Motor neuron (in vitro differentiated cells): ENCODE measurements around the gene GIMAP1. TPM values are rescaled to one million over a fixed set of nuclear protein-coding genes. Genes with fewer than 3 reads are reported as not detected.
"Not testable (repeated sequence)": the region's sequence is repeated elsewhere in the genome, so short reads cannot be mapped to it uniquely, and the experiment has no call there.

Experiments
- ATAC-seq, 8 experiments: fragments of 200-7000 bp; cut with Tn5 transposase; replicated peaks in 6 of 8; 2 replicates each; pipeline ENCODE4 v1.8.0; 2021; ENCODE audit warnings: mild to moderate bottlenecking in 8 of 8, moderate library complexity in 8 of 8
- H3K27ac ChIP-seq, 2 donors: fragments of 250-450 bp; sonication (Bioruptor Pico); 2 replicates each; pipeline ENCODE4 v1.9.0; 2021; ENCODE audit warnings: antibody characterized with exemption in 2 of 2, mild to moderate bottlenecking in 2 of 2, moderate library complexity in 1 of 2
- H3K4me1 ChIP-seq, 2 donors: fragments of 250-450 bp; sonication (Bioruptor Pico); replicated peaks in 1 of 2; 2 replicates each; pipeline ENCODE4 v1.6.1; 2021; ENCODE audit warnings: antibody characterized with exemption in 2 of 2, mild to moderate bottlenecking in 2 of 2, moderate library complexity in 1 of 2
- H3K4me3 ChIP-seq, 5 donors: fragments of 250-450 bp; sonication (Bioruptor Pico); 2 replicates each; pipeline ENCODE4 v1.9.0; 2021; ENCODE audit warnings: antibody characterized with exemption in 5 of 5, mild to moderate bottlenecking in 5 of 5, moderate library complexity in 4 of 5
- WGBS, 10 experiments: fragments of 450-650 bp; shearing (Covaris generic); methylation state at CpG; one replicate each; pipeline ENCODE4 v1.0.0; 2022; 5-methylcytosine and 5-hydroxymethylcytosine counted together
- in situ Hi-C, 9 experiments: fragments of 400-800 bp; cut with MboI; loops; one replicate each; pipeline ENCODE4 v1.15.0; 2021; ENCODE audit warnings: low sequenced_read_pairs in 9 of 9, low pct_unique_long_range_greater_than_20kb in 2 of 9; ENCODE audit not compliant: unreplicated experiment in 9 of 9
- total RNA-seq, 8 experiments: library from RNA; unstranded; fragments of 300-600 nt; gene quantifications; 2 replicates each; pipeline versions ENCODE4 v1.2.3 to v1.2.4, GENCODE V29; 2022

Gene GIMAP1
- total RNA-seq: under 1 TPM in 4 of 8 experiments, not detected in 4; 0.04 to 0.59 (median 0.40) TPM

DNA sequence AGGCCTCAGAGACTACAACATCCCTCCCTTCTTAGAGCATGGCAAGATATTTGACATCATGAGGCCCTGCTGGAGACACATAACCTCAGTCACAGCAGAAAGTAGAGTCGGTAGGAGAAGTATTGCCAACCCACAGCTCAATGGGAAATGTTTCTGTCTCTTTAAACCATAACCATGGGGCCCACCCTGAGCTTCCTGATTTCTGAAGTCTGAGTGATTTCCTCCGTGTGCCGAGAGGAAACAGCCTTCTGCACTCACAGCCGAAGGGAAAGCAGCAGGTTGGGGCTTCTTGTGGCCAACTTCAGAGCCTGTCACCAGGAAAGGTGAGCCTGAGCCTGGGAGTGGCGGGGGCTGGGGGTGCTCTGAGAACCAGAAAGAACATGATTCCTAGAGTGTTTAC is at the start of gene GIMAP1:
Gene GIMAP1, plus strand, starts transcription at position 246 of the 400 bp plus-strand sequence. CDS start 2,435 bp downstream, outside the sequence.
- ATAC-seq: no peak
- 0 to 80% (median 58%) methylated on average over 1 to 4 of the region's 5 CpGs; no CpG with 5 or more reads in 3 of the 10 experiments for WGBS, 10 experiments
- in situ Hi-C loops: no loop called here
- Histone ChIP-seq H3K4me1 (no peaks in the 10 kb centered on the region), H3K4me3 (no peak within 1 kb of the TSS), H3K27ac (no peak within 1 kb of the TSS)

DNA sequence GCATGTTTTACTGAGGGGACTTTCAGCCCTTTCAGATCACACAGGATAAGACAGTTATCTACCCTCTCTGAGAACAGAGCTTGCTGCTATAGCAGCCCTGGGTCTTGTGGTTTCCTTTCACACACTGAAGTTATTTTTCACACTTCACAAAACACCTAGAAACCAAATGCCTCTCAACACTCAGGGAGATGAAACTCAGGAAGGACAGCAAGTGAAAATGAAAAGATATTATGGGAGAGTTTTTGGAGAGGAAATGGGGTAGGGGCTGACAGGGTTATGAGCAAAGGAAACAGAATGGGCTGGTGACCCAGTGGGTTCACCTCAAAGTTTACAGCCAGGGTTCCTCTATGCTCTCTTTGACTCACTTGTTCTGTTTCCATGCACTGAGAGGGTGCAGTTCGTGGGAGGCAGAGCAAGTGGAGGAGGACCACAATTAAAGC is 47.9 kb upstream of the GIMAP1 start:
- Histone ChIP-seq H3K4me1 (no peaks in the 10 kb centered on the region), H3K27ac (no peak overlapping the region), H3K4me3 (no peak overlapping the region)
- in situ Hi-C loops: no loop called here
- WGBS, 10 experiments: 0 to 20% (median 14%) methylated on average over 1 of the region's 1 CpG; no CpG with 5 or more reads in 4 of the 10 experiments
- ATAC-seq: no peak

DNA sequence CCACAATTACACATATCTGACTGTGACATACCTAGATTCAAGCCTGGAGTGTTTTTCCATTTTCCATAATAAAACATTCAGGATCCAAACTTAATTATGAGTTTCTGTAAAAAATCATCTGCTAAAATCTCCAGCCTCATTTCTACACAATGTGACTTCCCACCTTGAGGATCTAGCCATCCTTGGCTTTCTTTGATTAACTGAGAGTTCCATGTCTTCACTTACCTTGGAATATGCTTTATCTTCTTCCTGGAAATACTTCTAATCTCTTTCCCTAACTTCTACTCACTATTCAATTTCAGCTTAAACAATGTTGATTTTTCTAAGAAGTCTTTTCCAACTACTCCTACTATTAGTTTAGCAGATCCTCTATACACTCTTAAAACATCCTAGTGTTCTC is 47.4 kb upstream of the GIMAP1 start:
- Histone ChIP-seq H3K27ac (no peak overlapping the region), H3K4me1 (no peaks in the 10 kb centered on the region), H3K4me3 (no peak overlapping the region)
- in situ Hi-C loops: no loop called here
- ATAC-seq: no peak

DNA sequence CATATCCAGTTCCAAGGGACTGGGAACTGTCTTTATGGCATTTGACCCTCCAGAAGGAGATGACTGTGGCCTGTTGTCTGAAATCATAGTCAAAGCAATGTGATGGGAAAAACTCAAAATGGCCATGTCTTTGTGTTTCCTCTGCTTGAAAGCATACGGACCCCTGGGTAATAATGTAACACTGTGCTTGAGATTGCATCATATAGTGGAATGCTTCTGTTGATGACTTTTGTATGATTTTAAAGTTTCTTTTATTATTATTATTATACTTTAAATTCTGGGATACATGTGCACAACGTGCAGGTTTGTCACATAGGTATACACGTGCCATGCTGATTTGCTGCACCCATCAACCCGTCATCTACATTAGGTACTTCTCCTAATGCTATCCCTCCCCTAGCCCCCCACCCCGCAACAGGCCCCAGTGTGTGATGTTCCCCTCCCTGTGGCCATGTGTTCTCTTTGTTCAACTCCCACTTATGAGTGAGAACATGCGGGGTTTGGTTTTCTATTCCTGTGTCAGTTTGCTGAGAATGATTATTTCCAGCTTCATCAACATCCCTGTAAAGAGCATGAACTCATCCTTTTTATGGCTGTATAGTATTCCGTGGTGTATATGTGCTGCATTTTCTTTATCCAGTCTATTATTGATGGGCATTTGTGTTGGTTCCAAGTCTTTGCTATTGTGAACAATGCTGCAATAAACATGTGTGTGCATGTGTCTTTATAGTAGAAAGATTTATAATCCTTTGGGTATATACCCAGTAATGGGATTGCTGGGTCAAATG is 44.4 kb upstream of the GIMAP1 start:
- H3K4me1 ChIP-seq, in situ Hi-C loops, H3K4me3 ChIP-seq, H3K27ac ChIP-seq, ATAC-seq: not testable (repeated sequence)
- 0 to 92% (median 60%) methylated on average over 1 to 5 of the region's 7 CpGs; no CpG with 5 or more reads in 7 of the 10 experiments for WGBS, 10 experiments

DNA sequence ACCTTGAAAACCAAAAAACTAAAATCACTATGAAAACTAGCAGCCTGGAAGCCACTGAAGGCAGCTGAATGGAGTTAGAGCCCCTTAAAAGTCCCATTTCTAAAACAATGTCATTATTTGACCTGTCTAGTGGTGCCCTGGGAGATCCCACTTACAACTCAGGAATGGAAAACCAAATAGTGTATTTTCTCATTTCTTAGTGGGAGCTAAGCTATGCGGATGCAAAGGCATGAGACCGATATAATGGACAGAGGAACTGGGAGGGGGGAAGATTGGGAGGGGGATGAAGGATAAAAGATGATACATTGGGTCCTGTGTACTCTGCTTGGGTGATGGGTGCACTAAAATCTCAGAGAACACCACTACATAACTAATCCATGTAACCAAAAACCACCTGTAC is 40.7 kb upstream of the GIMAP1 start:
- peak in 1 of 8 experiments; percentile 27 for ATAC-seq
- in situ Hi-C loops: no loop called here
- 0 to 90% (median 52%) methylated on average over 1 to 2 of the region's 2 CpGs; no CpG with 5 or more reads in 4 of the 10 experiments for WGBS, 10 experiments
- Histone ChIP-seq H3K4me3 (no peak overlapping the region), H3K4me1 (no peaks in the 10 kb centered on the region), H3K27ac (no peak overlapping the region)

DNA sequence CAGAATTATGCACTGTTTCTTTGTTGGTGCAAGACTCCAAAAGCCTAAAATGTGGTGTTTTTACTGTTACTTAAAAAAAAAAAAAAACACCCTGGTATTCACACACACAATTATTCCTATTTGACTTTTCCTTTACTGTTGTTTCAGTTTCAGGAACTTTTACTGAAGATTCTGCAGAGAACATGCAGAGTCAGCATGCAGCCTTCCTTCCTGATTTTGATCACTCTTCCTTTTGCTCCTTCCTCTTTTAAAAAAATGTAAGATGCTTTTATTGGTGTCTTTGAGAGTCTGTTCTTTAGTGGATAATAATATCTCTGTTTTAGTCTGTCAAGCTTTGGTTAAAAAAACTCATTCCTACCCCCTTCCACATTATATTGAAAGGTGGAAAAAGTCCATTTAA is 40.1 kb upstream of the GIMAP1 start:
- H3K27ac ChIP-seq, in situ Hi-C loops, H3K4me1 ChIP-seq, ATAC-seq, H3K4me3 ChIP-seq: not testable (repeated sequence)

DNA sequence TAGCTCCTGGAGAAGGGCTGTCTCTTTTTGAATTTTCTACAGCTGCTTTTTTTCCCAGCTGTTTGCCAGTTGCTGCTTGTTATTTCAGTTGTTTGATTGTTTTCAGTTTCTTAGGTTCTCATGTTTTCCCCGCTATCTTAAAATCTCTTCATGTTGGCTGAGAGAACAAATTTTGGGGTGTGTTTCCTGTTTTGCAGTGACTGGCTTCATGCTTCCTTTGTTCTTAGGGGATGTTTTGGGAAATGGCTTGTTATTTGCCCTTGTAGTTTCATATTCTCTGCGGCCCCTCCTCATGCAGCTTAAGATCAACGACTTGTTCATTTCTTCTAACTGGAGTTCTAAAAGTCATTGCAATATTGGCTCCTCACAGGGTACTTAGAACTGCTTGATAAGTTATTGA is 39.6 kb upstream of the GIMAP1 start:
- H3K4me1 ChIP-seq, H3K27ac ChIP-seq, ATAC-seq, in situ Hi-C loops, H3K4me3 ChIP-seq: not testable (repeated sequence)
- 0 to 100% (median 60%) methylated on average over 1 to 3 of the region's 3 CpGs; no CpG with 5 or more reads in 2 of the 10 experiments for WGBS, 10 experiments

DNA sequence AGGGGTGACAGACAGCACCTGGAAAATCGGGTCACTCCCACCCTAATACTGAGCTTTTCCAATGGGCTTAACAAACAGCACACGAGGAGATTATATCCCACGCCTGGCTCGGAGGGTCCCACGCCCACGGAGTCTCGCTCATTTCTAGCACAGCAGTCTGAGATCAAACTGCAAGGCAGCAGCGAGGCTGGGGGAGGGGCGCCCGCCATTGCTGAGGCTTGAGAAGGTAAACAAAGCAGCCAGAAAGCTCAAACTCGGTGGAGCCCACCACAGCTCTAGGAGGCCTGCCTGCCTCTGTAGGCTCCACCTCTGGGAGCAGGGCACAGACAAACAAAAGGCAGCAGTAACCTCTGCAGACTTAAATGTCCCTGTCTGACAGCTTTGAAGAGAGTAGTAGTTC is 37.8 kb upstream of the GIMAP1 start:
- in situ Hi-C loops, H3K4me1 ChIP-seq, H3K4me3 ChIP-seq, H3K27ac ChIP-seq, ATAC-seq: not testable (repeated sequence)
- WGBS, 10 experiments: 80 to 92% (median 88%) methylated on average over 1 to 8 of the region's 11 CpGs; no CpG with 5 or more reads in 7 of the 10 experiments

DNA sequence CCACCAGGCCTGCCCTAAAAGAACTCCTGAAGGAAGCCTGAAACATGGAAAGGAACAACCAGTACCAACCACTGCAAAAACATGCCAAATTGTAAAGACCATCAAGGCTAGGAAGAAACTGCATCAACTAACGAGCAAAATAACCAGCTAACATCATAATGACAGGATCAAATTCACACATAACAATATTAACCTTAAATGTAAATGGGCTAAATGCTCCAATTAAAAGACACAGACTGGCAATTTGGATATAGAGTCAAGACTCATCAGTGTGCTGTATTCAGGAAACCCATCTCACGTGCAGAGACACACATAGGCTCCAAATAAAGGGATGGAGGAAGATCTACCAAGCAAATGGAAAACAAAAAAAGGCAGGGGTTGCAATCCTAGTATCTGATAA is 36.0 kb upstream of the GIMAP1 start:
- H3K4me1 ChIP-seq, in situ Hi-C loops, ATAC-seq, H3K4me3 ChIP-seq, H3K27ac ChIP-seq: not testable (repeated sequence)
- WGBS, 10 experiments: no CpG with 5 or more reads among the region's 2 CpGs

DNA sequence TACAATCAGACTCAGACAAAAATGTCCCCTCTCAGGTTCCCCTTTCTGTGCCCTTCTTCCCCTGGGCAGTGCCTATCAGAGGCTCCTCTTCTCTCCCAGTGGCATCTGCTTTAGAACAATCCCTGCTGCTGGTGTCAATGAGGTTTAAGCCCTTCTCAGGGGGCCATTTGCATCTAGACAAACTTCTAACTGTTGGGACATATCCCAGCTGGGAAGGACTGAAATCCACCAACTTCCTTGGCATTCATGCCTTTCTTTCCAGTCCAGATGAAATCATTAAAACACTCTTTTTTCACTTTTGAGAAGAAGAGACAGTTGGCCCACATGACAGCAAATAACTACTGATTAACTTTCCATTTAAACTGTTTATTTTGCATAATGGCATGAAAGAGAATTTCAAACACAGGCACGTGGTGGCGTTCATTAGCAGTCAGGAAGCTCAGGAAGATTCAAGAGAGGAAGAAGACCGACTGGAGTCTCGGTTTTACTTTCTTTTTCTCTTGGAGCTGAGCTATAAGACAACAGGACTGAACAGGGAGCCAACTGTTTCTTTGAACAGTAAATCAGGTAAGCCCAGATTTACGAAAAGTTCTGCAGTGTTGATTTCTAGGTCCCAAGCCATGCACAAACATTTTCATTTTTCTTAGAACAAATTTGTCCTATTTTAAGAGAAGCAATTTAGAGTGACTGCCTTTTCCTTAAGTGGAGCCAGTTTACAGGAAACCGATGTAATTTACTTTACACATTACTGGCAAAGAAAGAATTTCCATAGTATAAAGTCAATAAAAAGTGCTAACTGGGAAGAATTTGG is 31.0 kb upstream of the GIMAP1 start, which contains the start of gene GIMAP2:
Gene GIMAP2, plus strand, starts transcription at position 488 of the 811 bp plus-strand sequence. CDS start 1,354 bp downstream, outside the sequence.
- WGBS, 10 experiments: 0 to 52% (median 37%) methylated on average over 2 to 6 of the region's 6 CpGs
- Histone ChIP-seq H3K4me1 (no peaks in the 10 kb centered on the region), H3K4me3 (no peak within 1 kb of the TSS), H3K27ac (no peak within 1 kb of the TSS)
- in situ Hi-C loops: no loop called here
- ATAC-seq: peak in 3 of 8 experiments; percentile 63 to 93 (median 91)

DNA sequence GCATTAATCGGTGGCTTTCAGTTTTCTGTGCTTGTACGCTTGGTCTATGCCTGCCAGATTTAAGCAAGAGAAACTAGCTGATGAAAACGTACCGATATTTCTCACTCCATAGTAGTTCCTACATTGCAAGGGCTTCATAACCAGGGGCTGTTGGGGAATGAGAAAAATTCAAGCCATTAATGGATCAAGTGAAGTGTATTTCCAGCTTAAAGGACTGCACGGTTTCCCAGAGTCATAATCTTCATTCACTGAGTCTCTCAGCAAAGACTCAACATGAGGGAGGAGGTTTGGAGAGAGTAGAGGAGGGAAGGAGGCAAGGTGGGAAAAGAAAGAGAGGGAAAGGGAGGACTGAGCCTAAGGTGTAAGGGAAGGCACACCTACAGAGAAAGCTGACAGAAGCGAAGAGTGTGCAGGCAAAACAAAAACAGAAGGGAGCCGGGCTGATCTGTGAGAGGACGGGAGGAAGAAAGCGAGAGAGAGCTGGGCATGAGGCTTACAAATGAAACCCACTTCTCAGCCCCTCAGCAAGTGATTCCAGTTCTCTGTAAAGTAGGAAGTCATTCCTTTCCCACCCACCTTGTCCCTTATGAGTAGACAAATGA is 30.3 kb upstream of the GIMAP1 start:
- no peaks in the 10 kb centered on the region for H3K4me1 ChIP-seq
- WGBS, 10 experiments: 3 to 90% (median 85%) methylated on average over 3 to 9 of the region's 9 CpGs; no CpG with 5 or more reads in 1 of the 10 experiments
- no peak overlapping the region for H3K4me3 ChIP-seq
- in situ Hi-C loops: no loop called here
- ATAC-seq: peak in 2 of 8 experiments; percentile 66 to 69
- no peak overlapping the region for H3K27ac ChIP-seq

DNA sequence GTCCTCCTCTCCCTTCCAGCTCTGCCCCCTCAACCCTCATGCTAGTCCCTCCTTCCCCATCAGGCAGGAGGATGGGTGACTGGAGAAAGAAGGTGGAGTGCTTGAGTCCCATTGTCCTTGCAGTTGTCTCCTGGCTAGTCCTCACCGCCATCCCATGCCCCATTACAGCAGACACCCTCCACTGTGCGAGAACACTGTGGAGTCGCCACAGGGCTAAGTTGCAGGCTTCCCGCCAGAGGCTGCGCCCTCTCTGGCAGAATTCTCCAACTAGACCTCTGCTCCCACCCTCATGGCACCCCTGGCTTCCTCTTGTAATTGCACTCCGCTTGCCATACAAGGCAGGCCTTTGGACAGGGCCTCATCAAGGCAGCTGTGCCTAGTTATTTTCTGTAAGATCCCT is 27.8 kb upstream of the GIMAP1 start:
- no peak for ATAC-seq
- WGBS, 10 experiments: 40 to 100% (median 86%) methylated on average over 1 to 4 of the region's 6 CpGs; no CpG with 5 or more reads in 3 of the 10 experiments
- no peak overlapping the region for H3K27ac ChIP-seq
- in situ Hi-C loops: no loop called here
- no peak overlapping the region for H3K4me3 ChIP-seq
- H3K4me1 ChIP-seq: no peaks in the 10 kb centered on the region

DNA sequence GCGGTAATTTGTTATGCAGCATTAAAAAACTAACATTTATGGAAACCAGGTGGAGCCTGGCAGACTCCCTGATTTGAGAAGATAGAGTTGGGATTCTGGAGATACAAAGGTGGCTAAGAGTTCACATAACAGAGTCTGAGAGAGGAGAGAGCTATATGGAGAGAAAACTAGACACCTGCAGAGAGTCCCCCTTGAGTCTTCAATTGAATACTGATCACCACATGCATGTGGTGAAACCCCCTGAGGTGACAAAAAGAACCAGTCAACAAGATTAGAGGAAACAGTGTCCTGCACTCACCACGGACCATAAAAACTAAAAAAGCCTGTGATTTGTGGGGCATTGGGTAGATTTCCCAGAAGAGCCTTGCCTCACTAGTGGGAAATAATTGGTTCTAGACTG is 20.8 kb upstream of the GIMAP1 start:
- Histone ChIP-seq H3K27ac (no peak overlapping the region), H3K4me1 (no peaks in the 10 kb centered on the region), H3K4me3 (no peak overlapping the region)
- in situ Hi-C loops: no loop called here
- ATAC-seq: no peak
- 0 to 75% (median 40%) methylated on average over 1 to 2 of the region's 2 CpGs; no CpG with 5 or more reads in 4 of the 10 experiments for WGBS, 10 experiments
